Glutamatergic neuron (in vitro differentiated cells): ENCODE data around the gene HNRNPR. TPM values are rescaled to one million over a fixed set of nuclear protein-coding genes. Genes with fewer than 3 reads are reported as not detected.

Source experiments
- DNase-seq: peaks from one replicate; pipeline ENCODE4 v3.0.0; 2022
- H3K27ac Mint-ChIP-seq: one replicate; pipeline ENCODE4 v1.8.0; 2020; ENCODE audit warnings: mild to moderate bottlenecking, mixed read lengths, inconsistent platforms; ENCODE audit not compliant: unreplicated experiment
- H3K27me3 Mint-ChIP-seq: one replicate; pipeline ENCODE4 v1.8.0; 2020; ENCODE audit warnings: mild to moderate bottlenecking, moderate library complexity, mixed read lengths, inconsistent platforms; ENCODE audit not compliant: unreplicated experiment
- H3K36me3 Mint-ChIP-seq: one replicate; pipeline ENCODE4 v1.8.0; 2020; ENCODE audit warnings: mild to moderate bottlenecking, mixed read lengths, inconsistent platforms; ENCODE audit not compliant: unreplicated experiment
- H3K4me1 Mint-ChIP-seq: one replicate; pipeline ENCODE4 v1.8.0; 2020; ENCODE audit warnings: mild to moderate bottlenecking, low read depth, mixed read lengths, inconsistent platforms; ENCODE audit not compliant: unreplicated experiment
- H3K4me3 Mint-ChIP-seq: one replicate; pipeline ENCODE4 v1.8.0; 2020; ENCODE audit warnings: mild to moderate bottlenecking, mixed read lengths, inconsistent platforms; ENCODE audit not compliant: unreplicated experiment
- H3K9me3 Mint-ChIP-seq: one replicate; pipeline ENCODE4 v1.8.0; 2020; ENCODE audit warnings: mild to moderate bottlenecking, moderate library complexity, mixed read lengths, inconsistent platforms; ENCODE audit not compliant: unreplicated experiment
- CTCF ChIP-seq: fragments of 200-600 bp; sonication (generic); IDR thresholded peaks from one replicate; pipeline ENCODE4 v1.5.0; 2021; ENCODE audit not compliant: partially characterized antibody, unreplicated experiment
- total RNA-seq: library from RNA; stranded (reverse); fragmentation: NEBNext Ultra II Directional; extraction: Animal tissue kit (Norgen Biotek cat#: 25700); gene quantifications from one replicate; pipeline ENCODE4 v1.2.1, GENCODE V29; 2021; ENCODE audit not compliant: unreplicated experiment

Gene HNRNPR
- total RNA-seq, 1 donor from 2014 or later, result 189 TPM

- Mint-ChIP-seq H3K9me3 (peaks cover 4% of the 10 kb centered on the region), H3K36me3 (no peaks in the 10 kb centered on the region), H3K27me3 (peaks cover 21% of the 10 kb centered on the region), H3K27ac (no peak overlapping the region), H3K4me1 (no peaks in the 10 kb centered on the region), H3K4me3 (no peak overlapping the region)
- TF ChIP-seq CTCF, result no peak
- no peak for DNase-seq
These were observed 43.4 kb upstream of the HNRNPR start for GRCh38 chr1:23387494-23387893.

GRCh38 chr1:23385119-23385621, 41.1 kb upstream of the HNRNPR start:
- H3K9me3 Mint-ChIP-seq, result peaks cover 4% of the 10 kb centered on the region
- H3K27me3 Mint-ChIP-seq, result peaks cover 19% of the 10 kb centered on the region
- no peaks in the 10 kb centered on the region for H3K36me3 Mint-ChIP-seq
- H3K27ac Mint-ChIP-seq, result no peak overlapping the region
- H3K4me1 Mint-ChIP-seq, result no peaks in the 10 kb centered on the region
- no peak for TF ChIP-seq CTCF
- H3K4me3 Mint-ChIP-seq, result no peak overlapping the region
- no peak for DNase-seq

GRCh38 chr1:23384312-23385058, 40.4 kb upstream of the HNRNPR start:
- Mint-ChIP-seq H3K27me3 (peaks cover 16% of the 10 kb centered on the region), H3K9me3 (peaks cover 2% of the 10 kb centered on the region), H3K36me3 (no peaks in the 10 kb centered on the region), H3K4me3 (no peak overlapping the region), H3K27ac (no peak overlapping the region), H3K4me1 (no peaks in the 10 kb centered on the region)
- TF ChIP-seq CTCF, result no peak
- DNase-seq, result no peak

- no peak for TF ChIP-seq CTCF
- peaks cover 15% of the 10 kb centered on the region for H3K27me3 Mint-ChIP-seq
- no peaks in the 10 kb centered on the region for H3K36me3 Mint-ChIP-seq
- H3K4me1 Mint-ChIP-seq, result no peaks in the 10 kb centered on the region
- H3K9me3 Mint-ChIP-seq, result peaks cover 2% of the 10 kb centered on the region
- no peak overlapping the region for H3K27ac Mint-ChIP-seq
- H3K4me3 Mint-ChIP-seq, result no peak overlapping the region
- no peak for DNase-seq
These were observed 39.7 kb upstream of the HNRNPR start for GRCh38 chr1:23383577-23384311.
